ENCODE results near the gene BAG2. TPM values are rescaled to one million over a fixed set of nuclear protein-coding genes. Genes with fewer than 3 reads are reported as not detected.

BAG2 gene
- total RNA-seq, 2 donors from 2014 or later = 5.6 to 9.5 TPM

DNA sequence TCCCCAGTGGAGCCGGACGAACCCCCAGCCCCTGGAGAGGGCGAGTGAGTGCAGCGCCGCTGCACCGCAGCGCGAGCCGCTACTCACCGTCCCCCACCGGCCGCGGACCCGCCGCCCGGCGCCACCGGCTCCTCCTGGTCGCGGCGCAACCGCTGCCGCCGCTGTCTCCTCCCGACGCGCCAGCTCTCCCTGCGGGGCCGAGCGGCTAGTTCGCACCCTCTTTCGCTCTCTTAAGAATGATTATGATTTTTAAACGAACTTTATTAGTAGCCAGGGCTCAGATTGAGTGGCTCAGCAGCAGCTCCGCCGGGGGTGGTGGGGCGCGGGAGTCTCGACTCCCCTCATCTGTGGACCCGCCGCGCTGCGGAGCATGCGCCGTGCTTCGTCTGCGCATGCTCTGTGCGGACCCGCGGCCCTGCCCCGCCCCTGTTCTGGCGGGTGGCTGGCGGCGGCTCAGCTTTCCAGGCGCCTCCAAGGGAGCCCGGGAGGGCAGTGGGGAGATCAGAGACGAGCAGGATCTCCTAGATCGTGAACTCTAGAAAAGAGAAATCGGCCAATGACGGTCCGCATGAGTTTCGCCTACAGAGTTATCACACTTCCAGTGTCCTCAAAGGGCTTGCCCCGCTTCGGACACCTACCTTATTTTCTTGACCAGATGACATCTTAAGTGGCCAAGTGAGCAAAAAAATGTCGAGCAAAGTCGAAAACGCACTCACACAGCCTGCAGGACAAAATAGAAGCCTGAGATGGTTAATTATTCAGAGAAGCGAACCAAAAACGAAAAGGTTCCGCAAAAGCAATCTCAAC is 50.0 kb downstream of the BAG2 start, which contains the start of gene RAB23:
Gene RAB23, minus strand, starts transcription at position 372 of the 807 bp plus-strand sequence. CDS start 11,927 bp downstream, outside the sequence.
- peaks cover 10% of the 10 kb centered on the region for H3K27me3 Mint-ChIP-seq
- peak within 1 kb of the TSS; percentile 84 for H3K4me3 Mint-ChIP-seq
- peak within 1 kb of the TSS; percentile 82 for H3K27ac Mint-ChIP-seq
- H3K36me3 Mint-ChIP-seq (ENCODE audit: low read depth) = peaks cover 5% of the 10 kb centered on the region
- peaks cover 4% of the 10 kb centered on the region for H3K4me1 Mint-ChIP-seq
- H3K9me3 Mint-ChIP-seq = no peaks in the 10 kb centered on the region
- peak; percentile 94 for ATAC-seq (replicated peaks)

DNA sequence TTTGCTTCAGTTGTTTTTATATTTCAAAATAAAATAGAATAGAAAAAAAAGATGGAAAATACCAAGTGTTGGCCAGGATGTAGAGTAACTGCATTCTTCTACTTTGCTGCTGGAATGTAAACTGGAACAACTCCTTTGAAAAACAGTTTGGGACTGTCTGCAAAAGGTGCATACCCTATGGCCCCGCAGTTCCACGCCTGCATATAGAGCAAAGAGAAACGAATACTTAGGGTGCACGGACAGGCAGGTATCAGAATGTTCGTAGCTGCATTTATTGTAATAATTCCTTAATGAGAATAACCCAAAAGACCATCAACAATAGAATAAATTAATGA is 50.6 kb downstream of the BAG2 start:
- ATAC-seq (replicated peaks) = no peak
- Mint-ChIP-seq H3K27ac (peak overlapping the region; percentile 82), H3K27me3 (peaks cover 10% of the 10 kb centered on the region), H3K4me1 (peaks cover 4% of the 10 kb centered on the region), H3K9me3 (no peaks in the 10 kb centered on the region), H3K36me3 (ENCODE audit: low read depth) (peaks cover 5% of the 10 kb centered on the region), H3K4me3 (peak overlapping the region; percentile 84)

DNA sequence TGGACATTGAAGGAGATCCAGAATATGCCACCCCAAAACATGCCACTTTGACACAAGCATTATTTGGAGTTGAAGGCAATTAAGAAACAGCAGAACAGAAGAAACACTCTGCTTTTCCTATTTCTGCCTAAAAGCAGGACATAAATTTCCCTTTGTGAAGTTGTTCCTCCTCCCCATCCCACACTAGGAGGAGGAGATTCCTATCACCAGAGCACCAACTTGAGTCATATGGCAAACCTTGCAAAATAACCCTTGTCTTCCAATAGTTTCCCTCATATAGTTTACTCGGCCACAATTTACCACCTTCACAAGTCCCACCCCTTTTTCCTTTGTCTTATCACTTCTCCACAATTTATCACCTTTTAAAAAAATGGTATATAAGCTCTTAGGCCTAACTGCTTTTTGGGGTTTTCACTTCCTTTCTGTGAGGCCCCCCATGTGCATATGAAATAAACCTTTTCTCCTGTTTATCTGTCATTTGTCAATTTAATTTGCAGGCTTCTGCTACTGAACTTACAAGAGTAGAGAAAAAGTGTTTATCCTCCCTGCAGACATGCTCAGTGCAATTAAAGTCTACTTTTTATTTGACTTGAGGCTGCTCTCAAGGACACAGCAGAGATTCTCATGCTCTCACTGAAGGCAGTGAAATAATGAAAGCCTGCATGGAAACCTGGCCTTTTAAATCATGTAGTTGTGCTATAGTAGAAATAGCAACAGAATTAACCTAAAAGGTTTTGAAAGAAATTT is 52.8 kb downstream of the BAG2 start:
- Mint-ChIP-seq H3K9me3 (no peaks in the 10 kb centered on the region), H3K4me3 (no peak overlapping the region), H3K27ac (no peak overlapping the region), H3K27me3 (peaks cover 10% of the 10 kb centered on the region), H3K36me3 (ENCODE audit: low read depth) (peaks cover 5% of the 10 kb centered on the region), H3K4me1 (peaks cover 4% of the 10 kb centered on the region)
- ATAC-seq (replicated peaks) = no peak

DNA sequence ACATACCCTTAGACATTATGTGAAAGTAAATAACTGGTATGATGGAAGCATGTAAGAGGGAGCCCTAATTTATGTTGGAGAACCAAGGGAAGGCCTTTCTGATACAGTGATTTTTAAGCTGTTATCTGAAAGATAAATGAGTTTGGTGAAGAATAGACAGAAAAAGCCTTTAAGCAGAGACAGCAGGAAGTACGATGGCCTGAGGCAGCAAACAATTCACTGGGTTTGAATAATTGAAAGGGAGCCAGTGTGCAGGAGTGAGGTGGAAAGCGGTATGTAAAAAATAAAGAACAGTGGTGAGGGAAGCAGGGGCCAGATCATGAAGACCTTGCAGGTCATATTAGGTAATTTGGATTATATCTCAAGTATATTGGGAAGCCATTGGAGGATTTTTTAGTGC is 54.1 kb downstream of the BAG2 start:
- ATAC-seq (replicated peaks) = no peak
- Mint-ChIP-seq H3K27me3 (peaks cover 8% of the 10 kb centered on the region), H3K4me3 (no peak overlapping the region), H3K4me1 (peaks cover 4% of the 10 kb centered on the region), H3K27ac (no peak overlapping the region), H3K36me3 (ENCODE audit: low read depth) (peaks cover 5% of the 10 kb centered on the region), H3K9me3 (no peaks in the 10 kb centered on the region)

Other genes with a start within 250 kb of the BAG2 start
- under 1 TPM in 1 of 2 donors, not detected in 1; 0.15 TPM for gene BEND6, start 217.2 kb upstream of the BAG2 start, total RNA-seq
- 10 to 100 TPM; 13.9 to 18.3 TPM for gene KIAA1586, start 125.6 kb upstream of the BAG2 start, total RNA-seq
- 10 to 100 TPM; 58.8 to 65.7 TPM for gene ZNF451, start 82.1 kb upstream of the BAG2 start, total RNA-seq
- gene RAB23, start 50.0 kb downstream of the BAG2 start, total RNA-seq = 1 to 10 TPM; 2.6 to 4.1 TPM
- gene PRIM2, start 145.3 kb downstream of the BAG2 start, total RNA-seq = 10 to 100 TPM; 42.7 to 49.1 TPM